NCI-H2107 (cell line): ENCODE measurements around the gene TTLL4.

Experiments used
- DNase-seq: peaks from one replicate; lab custom pipeline; 2025; lab: John Stamatoyannopoulos, UW

The TTLL4 gene, protein sequence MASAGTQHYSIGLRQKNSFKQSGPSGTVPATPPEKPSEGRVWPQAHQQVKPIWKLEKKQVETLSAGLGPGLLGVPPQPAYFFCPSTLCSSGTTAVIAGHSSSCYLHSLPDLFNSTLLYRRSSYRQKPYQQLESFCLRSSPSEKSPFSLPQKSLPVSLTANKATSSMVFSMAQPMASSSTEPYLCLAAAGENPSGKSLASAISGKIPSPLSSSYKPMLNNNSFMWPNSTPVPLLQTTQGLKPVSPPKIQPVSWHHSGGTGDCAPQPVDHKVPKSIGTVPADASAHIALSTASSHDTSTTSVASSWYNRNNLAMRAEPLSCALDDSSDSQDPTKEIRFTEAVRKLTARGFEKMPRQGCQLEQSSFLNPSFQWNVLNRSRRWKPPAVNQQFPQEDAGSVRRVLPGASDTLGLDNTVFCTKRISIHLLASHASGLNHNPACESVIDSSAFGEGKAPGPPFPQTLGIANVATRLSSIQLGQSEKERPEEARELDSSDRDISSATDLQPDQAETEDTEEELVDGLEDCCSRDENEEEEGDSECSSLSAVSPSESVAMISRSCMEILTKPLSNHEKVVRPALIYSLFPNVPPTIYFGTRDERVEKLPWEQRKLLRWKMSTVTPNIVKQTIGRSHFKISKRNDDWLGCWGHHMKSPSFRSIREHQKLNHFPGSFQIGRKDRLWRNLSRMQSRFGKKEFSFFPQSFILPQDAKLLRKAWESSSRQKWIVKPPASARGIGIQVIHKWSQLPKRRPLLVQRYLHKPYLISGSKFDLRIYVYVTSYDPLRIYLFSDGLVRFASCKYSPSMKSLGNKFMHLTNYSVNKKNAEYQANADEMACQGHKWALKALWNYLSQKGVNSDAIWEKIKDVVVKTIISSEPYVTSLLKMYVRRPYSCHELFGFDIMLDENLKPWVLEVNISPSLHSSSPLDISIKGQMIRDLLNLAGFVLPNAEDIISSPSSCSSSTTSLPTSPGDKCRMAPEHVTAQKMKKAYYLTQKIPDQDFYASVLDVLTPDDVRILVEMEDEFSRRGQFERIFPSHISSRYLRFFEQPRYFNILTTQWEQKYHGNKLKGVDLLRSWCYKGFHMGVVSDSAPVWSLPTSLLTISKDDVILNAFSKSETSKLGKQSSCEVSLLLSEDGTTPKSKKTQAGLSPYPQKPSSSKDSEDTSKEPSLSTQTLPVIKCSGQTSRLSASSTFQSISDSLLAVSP

DNA sequence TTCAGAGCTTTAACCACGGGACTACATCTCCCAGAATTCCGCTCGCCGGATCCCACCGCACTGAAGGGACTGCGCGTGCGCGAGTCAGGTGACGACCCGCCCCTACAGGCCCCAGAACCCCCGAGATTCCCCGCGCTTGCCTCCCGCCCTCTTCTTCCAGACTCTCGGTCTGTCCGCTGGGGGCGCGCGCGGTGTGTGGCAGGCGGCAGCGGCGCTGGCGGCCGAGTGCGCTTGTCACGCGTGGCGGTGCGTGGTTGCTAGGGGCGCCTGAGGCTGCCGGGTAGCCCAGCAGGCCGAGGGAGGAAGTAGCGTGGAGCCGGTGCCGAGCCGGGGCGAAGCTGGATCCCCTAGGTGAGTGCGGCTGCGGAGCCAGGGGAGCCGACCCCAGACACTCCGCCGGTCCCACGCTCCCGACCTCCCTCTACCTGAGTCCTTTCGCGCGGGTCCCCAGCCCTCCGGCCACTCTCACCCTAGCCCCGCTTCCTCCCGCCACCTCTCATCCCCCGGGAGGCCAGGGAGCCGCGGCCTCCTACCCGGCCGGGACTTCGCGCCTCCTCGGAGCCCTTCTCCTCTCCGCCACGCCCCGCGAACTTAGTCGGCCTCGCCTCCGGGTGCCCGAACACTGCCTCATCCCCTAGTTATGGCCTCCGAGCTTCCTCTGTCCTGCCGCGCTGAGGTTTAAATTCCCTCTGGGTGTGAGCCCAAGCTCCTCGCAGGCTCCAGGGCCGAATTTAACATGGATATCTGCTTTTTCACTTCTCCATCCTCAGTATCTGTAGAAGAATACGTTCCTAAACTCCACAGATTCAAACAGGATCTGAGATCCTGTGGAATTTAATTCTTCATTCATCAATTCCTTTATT is at the start of gene TTLL4:
TSS of gene TTLL4 (plus strand) at position 149 of the 863 bp plus-strand sequence. CDS start 26,842 bp downstream, outside the sequence.
- peak; percentile 89 for DNase-seq

DNA sequence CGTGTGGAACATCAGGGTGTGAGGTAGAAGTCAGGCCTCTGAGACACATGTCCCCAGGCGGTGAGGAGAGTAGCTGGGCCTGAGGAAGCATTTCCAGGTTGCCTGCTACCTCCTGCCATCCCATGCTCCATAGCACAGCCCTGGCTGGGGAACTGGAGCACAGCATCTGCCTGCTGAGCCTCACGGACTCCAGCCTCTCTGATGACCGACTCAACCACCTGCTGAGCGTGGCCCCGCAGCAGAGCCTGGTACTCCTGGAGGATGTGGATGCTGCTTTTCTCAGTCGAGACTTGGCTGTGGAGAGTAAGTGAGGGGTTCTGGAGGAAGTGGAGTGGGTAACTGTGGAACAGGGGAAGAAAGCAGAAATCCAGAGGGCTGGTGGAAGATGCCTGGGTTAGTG is 48.3 kb upstream of the TTLL4 start:
- DNase-seq: no peak

DNA sequence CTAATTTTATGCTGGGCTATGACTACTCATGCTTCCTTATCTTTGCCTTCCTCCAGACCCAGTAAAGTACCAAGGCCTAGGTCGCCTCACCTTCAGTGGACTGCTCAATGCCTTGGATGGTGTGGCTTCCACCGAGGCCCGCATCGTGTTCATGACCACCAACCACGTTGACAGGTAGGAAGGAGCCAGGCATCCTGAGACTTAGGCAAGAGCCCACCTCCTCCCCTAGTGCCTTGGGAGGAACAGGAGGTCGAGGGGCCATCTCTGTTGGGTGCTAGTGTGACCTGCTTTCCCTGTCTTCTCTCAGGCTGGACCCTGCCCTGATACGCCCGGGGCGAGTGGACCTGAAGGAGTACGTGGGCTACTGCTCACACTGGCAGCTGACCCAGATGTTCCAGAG is 47.8 kb upstream of the TTLL4 start:
- no peak for DNase-seq

DNA sequence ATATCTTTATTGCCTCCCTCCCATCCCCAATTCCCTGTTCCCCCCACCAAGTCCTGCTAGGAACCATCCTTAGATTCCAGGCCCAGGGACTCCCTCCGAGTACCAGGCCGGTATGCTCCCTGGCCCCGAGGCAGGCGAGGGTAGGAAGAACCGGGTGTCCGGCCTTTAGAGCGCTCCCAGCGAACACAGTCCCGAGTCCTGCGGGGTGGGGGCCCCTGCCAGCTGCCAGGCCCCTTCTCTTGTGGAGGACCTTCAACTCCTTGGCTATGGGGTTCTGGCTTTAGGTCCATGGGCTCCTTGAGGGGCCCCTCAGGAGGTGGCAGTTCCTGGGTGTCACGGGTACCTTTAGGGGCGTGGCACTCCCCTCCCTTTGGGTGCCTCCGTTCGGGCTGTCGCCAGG is 46.7 kb upstream of the TTLL4 start:
- no peak for DNase-seq

DNA sequence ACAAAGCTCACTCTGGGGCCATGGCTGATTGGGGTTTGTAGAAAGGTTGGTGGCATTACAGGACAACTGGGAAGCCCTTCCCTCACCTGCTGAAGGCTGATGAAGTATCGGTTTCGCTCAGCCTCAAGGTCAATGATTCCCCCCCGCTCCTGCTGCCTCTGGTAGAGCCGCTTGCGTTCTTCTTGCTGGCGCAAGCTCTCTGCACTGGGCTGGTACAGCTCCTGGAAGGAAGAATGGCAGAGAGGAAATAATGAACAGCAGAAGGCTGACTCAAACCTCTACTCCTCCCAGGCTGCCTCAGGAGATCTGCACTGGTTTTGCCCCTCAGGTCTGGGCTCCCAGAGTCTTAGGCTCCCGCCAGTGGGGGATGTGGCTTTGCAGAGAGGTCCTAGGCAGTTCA is 46.0 kb upstream of the TTLL4 start:
- no peak for DNase-seq

DNA sequence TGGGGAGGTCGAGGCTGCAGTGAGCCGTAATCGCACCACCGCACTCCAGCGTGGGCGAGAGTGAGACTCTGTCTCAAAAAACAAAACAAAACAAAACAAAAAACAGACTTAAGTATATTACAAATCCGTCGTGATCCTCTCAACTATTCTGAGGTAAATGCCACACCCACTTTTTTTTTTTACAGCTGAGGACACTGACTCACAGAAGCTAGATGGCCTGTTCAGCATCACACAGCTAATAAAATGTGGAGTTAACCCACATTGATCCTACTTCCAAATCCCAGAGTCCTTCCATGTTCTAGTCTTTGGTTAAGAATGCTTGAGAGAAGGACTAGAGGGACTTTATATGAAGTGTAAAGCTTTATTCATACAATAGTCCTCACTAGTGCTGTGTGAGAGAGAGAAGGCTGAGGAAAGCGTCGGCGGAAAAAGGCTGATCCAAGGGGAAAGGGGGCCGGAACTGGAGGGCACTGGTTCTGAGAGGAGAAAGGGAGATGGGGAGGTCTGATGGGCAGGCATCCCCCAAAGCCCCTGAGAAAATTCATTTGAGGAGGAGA is 39.5 kb upstream of the TTLL4 start:
- DNase-seq: no peak

DNA sequence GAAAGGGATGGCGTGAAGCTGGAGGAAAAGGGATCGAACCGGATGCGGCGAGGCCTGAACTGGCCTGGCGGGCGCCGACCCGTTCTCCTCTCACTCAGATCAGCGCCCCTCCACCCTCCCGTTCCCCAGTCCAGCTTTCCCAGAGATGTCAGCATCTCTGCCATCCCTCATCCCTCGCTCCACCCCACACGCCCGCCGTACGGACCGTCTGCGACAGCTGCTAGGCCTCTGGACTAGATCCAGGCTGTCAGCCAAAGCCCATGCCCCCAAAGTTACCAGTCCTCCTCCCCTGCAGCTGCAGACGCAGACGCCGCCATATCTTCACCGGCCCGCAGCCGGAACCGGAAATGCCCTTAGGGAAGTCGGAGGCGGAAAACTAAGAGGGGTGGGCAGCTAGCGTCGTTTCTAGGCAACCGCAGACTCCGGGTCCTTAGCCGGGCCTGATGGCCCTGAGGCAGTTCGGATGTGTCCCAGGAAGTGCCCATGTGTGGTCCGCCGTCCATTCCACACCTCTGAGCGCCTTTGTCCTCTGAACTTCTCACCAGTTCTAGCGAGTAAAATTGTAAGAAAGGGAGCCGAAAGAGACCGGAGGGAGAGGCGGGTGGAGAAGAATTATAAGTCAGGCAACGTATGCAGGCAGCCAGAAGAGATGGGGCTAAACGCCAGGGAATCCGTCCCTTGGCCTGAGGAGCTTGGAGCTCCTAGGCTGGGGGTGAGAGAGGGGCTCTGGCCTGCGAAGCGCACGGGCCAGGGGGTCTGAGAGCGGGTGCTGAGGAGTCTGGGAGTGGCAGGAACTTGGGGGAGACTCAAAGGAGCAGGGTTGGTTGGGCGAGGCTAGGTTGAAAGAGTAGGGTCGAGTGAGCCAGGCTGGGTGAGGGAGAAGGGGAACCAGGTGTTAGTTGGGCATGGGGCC is 38.7 kb upstream of the TTLL4 start, which contains the start of the genes RNF25 and STK36:
TSS of gene RNF25 (minus strand) at position 349 of the 913 bp plus-strand sequence. CDS start at position 317, 32 bp downstream.
TSS of gene STK36 (plus strand) at position 433 of the 913 bp plus-strand sequence. CDS start 744 bp downstream, outside the sequence.
- peak; percentile 65 for DNase-seq

DNA sequence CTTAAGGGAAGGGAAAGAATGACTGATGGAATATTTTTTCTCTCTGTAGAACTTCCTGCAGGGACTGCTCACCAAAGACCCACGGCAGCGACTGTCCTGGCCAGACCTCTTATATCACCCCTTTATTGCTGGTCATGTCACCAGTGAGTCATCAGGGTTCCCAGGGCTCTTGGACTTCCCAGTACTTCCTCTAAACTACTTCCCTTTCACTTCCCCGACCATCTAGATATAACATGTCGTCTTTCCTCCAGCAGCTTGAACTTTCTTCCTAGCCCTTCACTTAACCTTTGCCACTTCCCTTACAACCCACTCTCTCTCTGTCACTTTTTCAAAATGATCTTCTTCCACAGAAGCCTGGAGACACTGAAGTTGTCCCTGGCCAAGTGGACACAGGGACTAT is 31.5 kb upstream of the TTLL4 start:
- DNase-seq: no peak

DNA sequence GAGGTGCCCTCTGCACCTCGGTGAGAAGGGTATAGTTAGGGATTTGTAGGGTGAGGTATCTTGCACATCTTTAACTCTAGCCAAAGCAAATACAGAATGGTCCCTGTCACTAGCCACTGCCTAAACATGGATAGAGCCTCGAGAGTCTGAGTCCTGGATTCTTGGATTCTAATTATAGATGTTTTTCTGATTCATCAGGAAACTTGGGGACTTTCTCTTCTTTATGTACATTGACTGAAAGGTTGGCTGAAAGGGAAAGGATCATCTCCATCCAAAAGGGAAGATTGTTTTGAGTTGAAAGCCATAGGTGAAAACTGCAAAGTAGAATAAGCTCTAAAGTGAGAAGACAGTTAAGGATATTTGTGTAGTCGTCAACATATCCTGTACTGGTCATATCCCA is 30.6 kb upstream of the TTLL4 start:
- no peak for DNase-seq

DNA sequence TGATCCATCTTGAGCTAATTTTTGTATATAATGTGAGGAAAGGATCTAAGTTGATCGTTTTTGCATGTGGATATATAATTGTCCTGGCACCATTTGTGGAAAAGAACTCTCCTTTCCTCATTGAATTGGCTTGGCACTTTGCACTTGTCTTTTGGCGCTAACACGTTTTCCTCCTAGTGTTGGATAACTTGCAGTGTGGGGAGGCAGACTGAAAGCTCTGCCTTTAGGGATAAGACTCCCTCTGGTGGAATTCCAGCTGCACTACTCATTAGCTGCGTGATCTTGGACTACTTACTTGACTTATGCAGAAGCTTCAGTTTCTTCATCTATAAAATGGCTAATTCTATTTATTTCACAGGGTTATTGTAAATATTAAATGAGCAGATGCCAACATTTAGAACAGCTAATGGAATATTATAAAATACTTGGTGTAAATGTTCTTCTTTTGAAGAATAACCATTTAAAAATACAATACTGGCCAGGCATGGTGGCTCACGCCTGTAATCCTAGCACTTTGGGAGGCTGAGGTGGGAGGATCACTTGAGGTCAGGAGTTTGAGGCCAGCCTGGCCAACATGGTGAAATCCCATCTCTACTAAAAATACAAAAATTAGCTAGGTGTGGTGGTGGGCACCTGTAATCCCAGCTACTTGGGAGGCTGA is 23.1 kb upstream of the TTLL4 start:
- DNase-seq: peak; percentile 15

DNA sequence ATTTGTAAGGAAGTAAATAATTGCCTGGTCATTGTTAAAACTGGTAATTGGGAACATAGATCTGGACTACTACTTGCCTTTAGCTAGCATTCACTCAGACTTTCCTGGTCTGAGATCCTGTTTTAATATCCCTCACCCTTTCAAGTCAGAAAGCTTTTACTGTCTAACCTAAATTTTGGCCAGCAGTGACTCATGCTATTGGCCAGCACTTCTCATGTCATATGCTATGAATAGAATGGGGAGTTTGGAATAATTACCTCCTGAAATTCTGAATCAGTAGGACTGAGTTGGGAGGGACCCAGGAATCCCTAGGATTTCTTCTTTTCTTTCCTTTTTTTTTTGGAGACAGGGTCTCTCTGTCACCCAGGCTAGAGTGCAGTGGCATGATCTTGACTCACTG is 19.4 kb upstream of the TTLL4 start:
- DNase-seq: no peak

DNA sequence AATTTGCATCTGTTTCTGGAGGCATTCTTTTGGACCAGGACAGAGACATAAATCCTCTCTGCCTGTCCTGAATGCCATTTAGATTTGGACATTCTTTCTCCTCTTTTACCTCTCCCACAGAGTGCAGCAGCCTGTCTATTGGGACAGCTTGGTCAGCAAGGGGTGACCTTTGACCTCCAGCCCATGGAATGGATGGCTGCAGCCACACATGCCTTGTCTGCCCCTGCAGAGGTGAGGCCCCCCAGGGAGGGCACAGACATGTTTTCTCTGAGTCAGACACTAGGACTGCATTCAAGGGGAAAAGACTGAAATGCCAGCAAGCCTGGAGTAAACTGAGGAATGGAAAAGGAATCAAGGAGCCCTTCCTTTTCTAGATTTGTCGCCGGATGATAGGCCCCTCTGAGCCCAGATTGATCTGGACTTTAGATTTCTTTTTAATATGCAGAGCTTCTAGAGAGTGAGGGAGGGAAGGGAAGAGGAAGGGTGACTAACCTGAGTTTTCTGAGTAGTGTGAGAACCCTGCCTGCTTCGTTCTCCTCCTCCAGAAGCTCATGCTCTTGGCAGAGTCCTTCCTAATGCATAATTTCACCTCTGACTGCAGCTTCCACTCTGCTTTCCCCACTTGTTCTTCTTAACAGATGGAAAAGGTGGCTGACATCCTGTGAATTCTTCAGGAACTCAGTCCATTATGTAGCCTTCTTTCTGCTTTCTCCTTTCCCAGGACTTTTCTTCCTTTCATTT is 16.1 kb upstream of the TTLL4 start:
- no peak for DNase-seq

DNA sequence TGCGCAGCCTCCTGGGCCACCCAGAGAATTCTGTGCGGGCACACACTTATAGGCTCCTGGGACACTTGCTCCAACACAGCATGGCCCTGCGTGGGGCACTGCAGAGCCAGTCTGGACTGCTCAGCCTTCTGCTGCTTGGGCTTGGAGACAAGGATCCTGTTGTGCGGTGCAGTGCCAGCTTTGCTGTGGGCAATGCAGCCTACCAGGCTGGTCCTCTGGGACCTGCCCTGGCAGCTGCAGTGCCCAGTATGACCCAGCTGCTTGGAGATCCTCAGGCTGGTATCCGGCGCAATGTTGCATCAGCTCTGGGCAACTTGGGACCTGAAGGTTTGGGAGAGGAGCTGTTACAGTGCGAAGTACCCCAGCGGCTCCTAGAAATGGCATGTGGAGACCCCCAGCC is 11.8 kb upstream of the TTLL4 start:
- no peak for DNase-seq

DNA sequence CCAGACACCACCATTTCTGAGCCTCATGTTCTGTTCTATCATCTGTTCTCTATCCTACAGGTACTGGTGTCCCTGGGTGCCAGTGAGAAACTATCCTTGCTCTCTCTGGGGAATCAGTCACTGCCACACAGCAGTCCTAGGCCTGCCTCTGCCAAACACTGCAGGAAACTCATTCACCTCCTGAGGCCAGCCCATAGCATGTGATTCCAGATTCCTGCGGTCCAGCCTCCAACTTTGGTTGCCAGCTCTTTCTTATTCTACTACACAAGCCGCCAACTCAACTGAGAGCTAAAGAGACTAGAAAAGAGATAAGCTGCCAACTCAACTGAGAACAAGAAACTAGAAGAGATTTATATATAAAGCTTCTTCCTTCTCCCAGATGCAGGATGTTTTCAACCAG is 8.8 kb upstream of the TTLL4 start:
- DNase-seq: no peak

DNA sequence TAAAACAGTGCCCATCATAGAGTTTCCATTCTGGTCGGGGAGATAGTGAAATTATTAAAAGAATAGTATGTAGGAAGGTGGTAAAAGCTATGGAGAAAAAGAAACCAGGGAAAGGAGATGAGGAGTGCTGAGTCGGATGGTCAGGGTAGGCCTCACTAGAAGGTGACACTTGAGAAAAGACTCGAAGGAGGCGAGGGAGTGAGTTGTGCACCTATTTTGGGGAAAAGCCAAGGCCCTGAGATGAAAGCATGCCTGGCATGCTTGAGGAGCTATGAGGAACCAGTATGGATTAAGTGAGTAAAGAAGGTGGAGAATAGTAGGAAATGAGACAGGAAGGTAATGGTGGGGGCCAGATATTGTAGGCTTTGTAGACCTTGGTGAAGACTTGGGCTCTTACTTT is 7.3 kb upstream of the TTLL4 start:
- DNase-seq: no peak

DNA sequence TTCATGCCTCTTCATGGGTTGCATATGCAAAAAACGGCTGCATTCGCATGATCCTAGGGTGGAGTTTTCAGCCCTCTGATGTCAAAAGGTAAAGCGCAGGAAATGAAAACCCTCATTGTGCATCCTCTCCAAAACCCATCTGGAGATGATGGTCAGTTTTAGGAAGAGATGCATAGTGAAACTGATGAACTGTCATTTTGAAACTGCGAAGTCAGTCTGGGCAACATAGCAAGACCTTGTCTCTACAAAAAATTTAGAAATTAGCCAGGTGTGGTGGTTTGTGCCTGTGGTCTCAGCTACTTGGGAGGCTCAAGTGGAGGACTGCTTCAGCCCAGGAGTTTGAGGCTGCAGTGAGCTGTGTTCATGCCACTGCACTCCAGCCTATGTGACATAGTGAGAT is 2.5 kb upstream of the TTLL4 start:
- DNase-seq: no peak

DNA sequence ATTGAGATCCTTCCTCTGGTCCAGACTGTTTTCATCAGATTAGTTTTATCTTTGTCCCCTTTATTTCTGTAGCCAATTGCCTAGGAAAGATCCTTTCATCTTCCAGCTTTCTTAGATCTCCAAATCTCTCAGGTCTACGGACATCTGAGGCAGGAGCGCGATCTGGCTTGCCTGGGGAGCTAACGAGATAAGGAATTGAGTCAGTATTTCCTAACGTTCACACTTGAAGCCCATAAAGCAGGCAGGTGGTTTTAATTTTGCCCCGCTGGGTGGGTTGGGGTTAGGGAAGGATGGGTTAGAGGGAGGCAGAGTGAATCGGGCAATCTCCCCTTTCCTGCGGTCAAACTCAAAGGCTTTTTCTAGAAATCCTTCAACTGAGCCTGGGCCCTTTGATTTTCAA is 727 bp upstream of the TTLL4 start:
- no peak for DNase-seq

DNA sequence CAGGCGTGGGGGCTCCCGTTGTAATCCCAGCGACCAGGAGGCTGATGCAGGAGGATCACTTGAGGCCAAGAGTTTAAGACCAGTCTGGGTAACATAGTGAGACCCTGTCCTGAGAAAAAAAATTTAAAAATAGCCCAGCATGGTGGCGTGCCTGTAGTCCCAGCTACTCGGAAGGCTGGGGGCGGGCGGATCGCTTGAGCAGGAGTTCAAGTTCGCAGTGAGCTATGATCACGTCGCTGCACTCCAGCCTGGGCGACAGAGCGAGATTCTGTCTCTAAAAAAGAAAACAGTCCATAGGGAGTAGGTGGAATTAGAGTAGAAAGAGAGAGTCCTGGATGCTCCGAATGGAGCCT is 325 bp upstream of the TTLL4 start:
- DNase-seq: no peak

DNA sequence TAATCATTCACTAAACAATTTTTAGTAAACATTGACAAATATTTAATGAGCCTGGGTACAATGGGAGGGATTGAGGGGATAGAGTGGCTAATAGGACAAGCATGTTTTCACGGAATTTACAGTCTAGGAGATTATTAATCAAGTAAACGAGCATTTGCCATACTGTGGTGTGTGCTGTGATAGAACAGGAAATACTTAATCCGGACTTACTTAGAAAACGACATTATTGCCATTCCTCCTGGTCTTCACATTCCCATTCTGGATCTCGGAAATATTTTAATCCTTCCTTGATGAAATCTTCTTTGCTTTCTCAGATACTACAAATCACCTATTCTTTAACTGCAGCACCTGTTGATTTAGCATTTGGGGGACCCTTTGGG is 905 bp downstream of the TTLL4 start:
- no peak for DNase-seq
